AG04450 (cell line): ENCODE data around the gene TMEM263. TPM values are rescaled to one million over a fixed set of nuclear protein-coding genes. Genes with fewer than 3 reads are reported as not detected.
"Not testable (repeated sequence)": the region's sequence is repeated elsewhere in the genome, so short reads cannot be mapped to it uniquely, and the experiment has no call there.

Source experiments
- CTCF ChIA-PET: fragments of 300-600, 350-600 bp; formaldehyde crosslinking; extraction: SDS; loops from one replicate; lab custom pipeline; 2022; ENCODE audit warnings: antibody characterized with exemption, inconsistent platforms; lab: Charles Lee
- POLR2A ChIA-PET: fragments of 350-600 bp; formaldehyde crosslinking; extraction: SDS; loops from one replicate; lab custom pipeline; 2021; ENCODE audit warnings: antibody characterized with exemption, inconsistent platforms; lab: Yijun Ruan, JAX
- DNase-seq: peaks from one replicate; pipeline ENCODE4 v3.0.0-alpha.2; 2011; ENCODE audit warnings: low read depth, low spot score
- H3K27ac ChIP-seq: one replicate; pipeline ENCODE4 v1.5.1; 2012; ENCODE audit warnings: low read depth, low read length, control low read depth
- H3K27me3 ChIP-seq: one replicate; pipeline ENCODE4 v1.6.0; 2012; ENCODE audit warnings: low read length; ENCODE audit not compliant: control insufficient read depth, insufficient read depth
- H3K4me3 ChIP-seq: 2 replicates; pipeline ENCODE4 v1.5.1; 2011; ENCODE audit warnings: mild to moderate bottlenecking, low read depth, low read length, control low read depth
- H3K9me3 ChIP-seq: 2 replicates; pipeline ENCODE4 v1.5.1; 2012; ENCODE audit warnings: low read length; ENCODE audit not compliant: control insufficient read depth, insufficient read depth
- polyA plus RNA-seq: library from polyadenylated mRNA; depleted of rRNA; stranded (reverse); fragments of >200 nt; gene quantifications from 2 replicates; pipeline ENCODE4 v1.2.3, GENCODE V29; 2011
- TF ChIP-seq, protein P1 (sequence below): IDR thresholded peaks from 2 replicates; pipeline ENCODE4 v1.5.1; 2011; ENCODE audit warnings: low read depth, low read length, control low read depth, inconsistent platforms

TMEM263 gene
- polyA plus RNA-seq, 1 experiment = 118 TPM

- Histone ChIP-seq H3K27ac (no peak overlapping the region), H3K9me3 (no peaks in the 10 kb centered on the region), H3K4me3 (peak overlapping the region; percentile 82), H3K27me3 (no peaks in the 10 kb centered on the region)
- no peak for DNase-seq
- TF ChIP-seq, protein P1, sequence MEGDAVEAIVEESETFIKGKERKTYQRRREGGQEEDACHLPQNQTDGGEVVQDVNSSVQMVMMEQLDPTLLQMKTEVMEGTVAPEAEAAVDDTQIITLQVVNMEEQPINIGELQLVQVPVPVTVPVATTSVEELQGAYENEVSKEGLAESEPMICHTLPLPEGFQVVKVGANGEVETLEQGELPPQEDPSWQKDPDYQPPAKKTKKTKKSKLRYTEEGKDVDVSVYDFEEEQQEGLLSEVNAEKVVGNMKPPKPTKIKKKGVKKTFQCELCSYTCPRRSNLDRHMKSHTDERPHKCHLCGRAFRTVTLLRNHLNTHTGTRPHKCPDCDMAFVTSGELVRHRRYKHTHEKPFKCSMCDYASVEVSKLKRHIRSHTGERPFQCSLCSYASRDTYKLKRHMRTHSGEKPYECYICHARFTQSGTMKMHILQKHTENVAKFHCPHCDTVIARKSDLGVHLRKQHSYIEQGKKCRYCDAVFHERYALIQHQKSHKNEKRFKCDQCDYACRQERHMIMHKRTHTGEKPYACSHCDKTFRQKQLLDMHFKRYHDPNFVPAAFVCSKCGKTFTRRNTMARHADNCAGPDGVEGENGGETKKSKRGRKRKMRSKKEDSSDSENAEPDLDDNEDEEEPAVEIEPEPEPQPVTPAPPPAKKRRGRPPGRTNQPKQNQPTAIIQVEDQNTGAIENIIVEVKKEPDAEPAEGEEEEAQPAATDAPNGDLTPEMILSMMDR = no peak
- ChIA-PET CTCF (interaction anchor here (0.6 to 1.1 kb wide), 3 partner anchors 18 to 145 kb away, joined by 3 to 4 read pairs (median 4); no protein-coding TSS in a partner anchor), POLR2A (interaction anchor here (0.8 to 3.4 kb wide), 3 partner anchors 8 to 30 kb away, joined by 3 to 44 read pairs (median 6); partner anchors contain the start of gene TMEM263)
Measured at GRCh38 chr12:106986135-106986534, 30.4 kb downstream of the TMEM263 start.

- ChIA-PET POLR2A (interaction anchor here (0.5 to 3.4 kb wide), 5 partner anchors 9 to 668 kb away, joined by 3 to 44 read pairs (median 5); partner anchors contain the start of genes CRY1 and TMEM263), CTCF (interaction anchor here (0.8 to 1.1 kb wide), 2 partner anchors 105 to 145 kb away, joined by 3 to 4 read pairs; no protein-coding TSS in a partner anchor)
- Histone ChIP-seq H3K9me3 (no peaks in the 10 kb centered on the region), H3K4me3 (peak within 1 kb of the TSS; percentile 82), H3K27me3 (no peaks in the 10 kb centered on the region), H3K27ac (peak within 1 kb of the TSS; percentile 82)
- DNase-seq = peak; percentile 68
- TF ChIP-seq, protein P1 = 0 out of 2 replicates have a peak, but pooled peaks have one; percentile 11
Measured at GRCh38 chr12:106986625-106987389, 31.1 kb downstream of the TMEM263 start, which contains the start of gene MTERF2. Gene MTERF2, minus strand, starts transcription at chr12:106987146. Its CDS starts 8,432 bp downstream, at chr12:106978714.

- H3K27me3 ChIP-seq = no peaks in the 10 kb centered on the region
- no peak for DNase-seq
- H3K27ac ChIP-seq = no peak overlapping the region
- TF ChIP-seq, protein P1 = no peak
- CTCF ChIA-PET = interaction anchor here (0.8 kb wide), 1 partner anchor 104 kb away, joined by 3 read pairs; no protein-coding TSS in a partner anchor
- no peaks in the 10 kb centered on the region for H3K9me3 ChIP-seq
- POLR2A ChIA-PET = interaction anchor here (1.0 to 3.4 kb wide), 2 partner anchors 11 to 32 kb away, joined by 3 to 44 read pairs; partner anchors contain the start of gene TMEM263
- H3K4me3 ChIP-seq = no peak overlapping the region
Measured at GRCh38 chr12:106987846-106988245, 32.1 kb downstream of the TMEM263 start.

GRCh38 chr12:106994579-106995220, 39.0 kb downstream of the TMEM263 start:
- no peak overlapping the region for H3K27ac ChIP-seq
- POLR2A ChIA-PET = interaction anchor here (0.6 to 1.1 kb wide), 4 partner anchors 17 to 99 kb away, joined by 3 to 8 read pairs (median 3); partner anchors contain the start of gene CRY1

GRCh38 chr12:106996102-106996501, 40.4 kb downstream of the TMEM263 start:
- H3K9me3 ChIP-seq, POLR2A ChIA-PET, DNase-seq, H3K27ac ChIP-seq, H3K27me3 ChIP-seq, H3K4me3 ChIP-seq: not testable (repeated sequence)
- CTCF ChIA-PET = interaction anchor here (1.5 kb wide), 1 partner anchor 96 kb away, joined by 4 read pairs; no protein-coding TSS in a partner anchor

More at GRCh38 chr12:106994579-106995220, 39.0 kb downstream of the TMEM263 start:
- H3K27me3 ChIP-seq = no peaks in the 10 kb centered on the region
- TF ChIP-seq, protein P1 = no peak
- H3K9me3 ChIP-seq = no peaks in the 10 kb centered on the region
- peak; percentile 45 for DNase-seq
- no peak overlapping the region for H3K4me3 ChIP-seq
- CTCF ChIA-PET = interaction anchor here (0.6 to 1.1 kb wide), 6 partner anchors 10 to 110 kb away, joined by 3 read pairs; partner anchors contain the start of gene TMEM263
